Islet of Langerhans (tissue), 1 donor: ENCODE data around the gene ZBTB24.
A peak's percentile ranks its signal among the peaks of the same experiment; 100 is the strongest.

ENCODE experiments used
- FAIRE-seq: peaks from one replicate; lab custom pipeline; 2011; peaks lifted over from hg19 to GRCh38; lab: Jason Lieb, UNC

The ZBTB24 gene

DNA sequence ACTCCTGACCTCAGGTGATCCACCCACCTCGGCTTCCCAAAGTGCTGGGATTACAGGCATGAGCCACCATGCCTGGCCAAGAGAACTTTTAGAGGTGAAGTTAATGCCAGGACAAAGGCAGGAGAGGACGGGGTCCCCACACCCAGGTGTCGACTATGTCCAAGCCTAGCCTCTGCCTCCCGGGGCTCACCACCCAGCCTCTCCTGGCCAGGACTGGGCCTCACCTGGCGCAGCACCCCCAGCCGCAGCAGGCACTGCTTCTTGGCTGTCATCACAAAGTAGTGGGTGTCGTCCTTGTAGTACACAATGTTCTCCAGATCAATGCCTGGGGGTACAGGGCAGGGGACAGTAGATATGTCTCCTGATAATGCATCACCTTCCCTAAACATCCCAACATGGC, 31.6 kb downstream of the ZBTB24 start:
- no peak for FAIRE-seq

DNA sequence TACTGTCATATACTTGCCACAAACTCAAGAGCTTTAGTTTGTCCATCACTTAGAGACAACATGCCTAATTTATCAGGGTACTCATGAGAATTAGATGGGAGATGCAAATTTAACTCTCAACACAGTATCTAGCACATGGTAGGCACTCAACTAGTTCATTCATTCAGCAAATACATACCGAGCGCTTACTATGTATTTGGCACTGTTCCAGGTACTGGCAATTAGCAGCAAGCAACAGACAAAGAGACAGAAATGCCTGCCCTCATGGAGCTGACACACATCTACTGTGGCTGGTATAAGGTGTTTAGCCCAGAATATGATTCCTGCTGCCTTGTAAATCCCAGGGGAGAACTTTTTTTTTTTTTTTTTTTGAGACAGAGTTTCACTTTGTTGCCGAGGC, 32.2 kb downstream of the ZBTB24 start:
- FAIRE-seq = no peak

- FAIRE-seq = no peak
Observed at GRCh38 chr6:109449795-109450673, 33.0 kb downstream of the ZBTB24 start.

DNA sequence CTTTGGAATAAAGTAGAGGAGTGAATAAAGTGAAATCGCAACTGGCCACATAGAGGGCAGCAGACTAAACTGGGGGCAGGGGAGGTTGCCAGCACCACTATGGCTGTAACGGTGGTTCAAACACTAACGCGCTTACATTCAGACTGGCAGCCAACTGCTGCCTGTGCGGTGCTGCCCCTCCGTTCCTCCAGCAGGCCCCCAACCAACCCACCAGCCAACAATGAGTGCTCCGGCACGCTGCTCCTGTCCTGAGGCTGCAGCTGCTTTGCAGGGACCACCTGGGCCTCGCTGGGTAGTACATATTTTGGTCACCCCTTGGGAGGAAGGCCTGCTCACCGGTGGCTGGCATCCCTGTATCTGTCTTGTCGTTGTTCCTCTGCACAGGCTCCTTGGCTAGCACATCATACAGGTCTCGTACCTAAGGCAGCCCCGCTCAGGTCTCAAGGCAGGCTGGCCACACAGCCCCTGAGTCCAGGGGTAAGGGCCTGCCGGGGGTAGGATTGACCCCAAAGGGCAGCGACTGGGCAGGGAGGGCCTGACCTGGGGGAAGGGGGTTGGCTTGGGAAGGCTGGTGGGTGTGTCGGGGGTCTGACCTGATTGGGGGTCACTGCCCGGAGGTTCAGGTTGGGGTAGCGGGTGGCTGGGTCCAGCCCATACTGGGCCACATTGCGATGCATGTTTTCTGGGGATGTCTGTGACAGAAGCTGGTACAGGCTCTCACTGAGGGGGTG, 33.8 kb downstream of the ZBTB24 start:
- no peak for FAIRE-seq

DNA sequence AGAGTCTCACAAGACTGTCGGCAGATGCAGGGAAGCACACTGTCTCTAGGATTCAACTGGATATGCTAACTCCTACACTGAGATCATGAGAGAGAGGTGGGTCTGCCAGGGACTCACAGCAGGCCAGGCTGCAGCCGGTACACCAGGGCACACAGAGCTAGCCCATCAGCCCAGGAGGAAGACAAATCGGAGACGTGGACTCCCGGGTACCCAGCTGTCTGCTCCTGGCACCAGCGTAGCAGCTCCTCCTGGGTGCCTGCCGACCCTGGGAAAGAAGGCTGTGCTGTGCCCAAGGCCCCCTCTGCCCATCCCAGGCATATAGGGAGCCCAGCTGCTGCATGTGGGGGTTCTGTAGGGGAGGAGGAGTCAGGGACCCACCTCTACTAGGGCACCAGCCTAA, 34.4 kb downstream of the ZBTB24 start:
- FAIRE-seq = no peak

DNA sequence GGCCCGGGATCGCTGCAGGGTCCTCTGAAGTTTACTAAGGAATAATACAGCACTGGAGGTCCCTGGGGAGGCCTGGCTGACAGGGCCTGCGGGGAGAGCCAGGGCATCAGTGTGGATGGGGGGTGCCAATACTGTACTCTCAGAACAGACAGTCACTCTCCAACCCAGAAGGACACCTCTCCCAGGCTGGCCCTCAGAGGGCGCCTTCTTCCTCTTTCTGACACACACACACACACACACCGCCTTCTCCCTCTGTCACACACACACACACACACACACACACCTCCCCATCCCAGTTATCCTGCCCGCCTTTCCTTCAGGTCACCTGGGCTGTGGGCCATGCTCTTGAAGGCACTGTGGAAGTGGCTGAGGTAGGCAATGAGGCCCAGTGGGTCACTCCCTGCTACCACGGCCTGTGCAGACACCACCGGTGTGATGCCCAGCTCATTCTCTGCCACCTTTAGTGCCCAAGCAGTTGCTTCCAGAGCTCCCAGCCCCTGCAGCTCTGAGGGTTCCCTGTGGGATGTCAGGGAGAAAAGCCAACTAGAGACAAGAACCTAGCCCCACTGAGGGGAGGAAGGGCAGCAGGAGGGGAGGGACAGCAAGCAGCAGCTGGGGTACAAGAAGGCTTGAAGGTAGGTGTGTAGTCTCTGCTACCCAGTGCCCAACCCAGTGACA, 35.0 kb downstream of the ZBTB24 start:
- FAIRE-seq = no peak

GRCh38 chr6:109447087-109447486, 35.9 kb downstream of the ZBTB24 start:
- FAIRE-seq = no peak

DNA sequence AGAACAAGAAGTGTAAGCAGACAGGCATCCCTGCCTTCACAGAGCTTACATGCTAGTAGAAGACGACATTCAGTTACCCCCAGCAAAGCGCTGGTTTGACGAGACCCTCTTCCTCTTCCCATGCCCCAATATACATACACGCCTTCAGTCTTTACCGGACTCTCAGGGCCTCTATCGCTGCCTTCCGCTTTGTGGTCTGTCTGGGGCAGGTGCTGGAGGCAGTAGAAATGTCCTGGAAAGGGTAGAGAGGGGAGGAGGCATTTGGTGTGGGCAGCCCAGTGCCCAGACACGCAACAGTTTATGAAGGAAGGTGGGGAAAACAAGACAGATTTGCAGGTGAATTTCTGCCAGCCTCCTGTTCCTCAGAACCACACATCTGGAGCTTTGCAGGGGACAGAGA, 36.5 kb downstream of the ZBTB24 start:
- FAIRE-seq = no peak

GRCh38 chr6:109446072-109446471, 36.9 kb downstream of the ZBTB24 start:
- FAIRE-seq = no peak

- no peak for FAIRE-seq
Observed at GRCh38 chr6:109445382-109445781, 37.6 kb downstream of the ZBTB24 start.

DNA sequence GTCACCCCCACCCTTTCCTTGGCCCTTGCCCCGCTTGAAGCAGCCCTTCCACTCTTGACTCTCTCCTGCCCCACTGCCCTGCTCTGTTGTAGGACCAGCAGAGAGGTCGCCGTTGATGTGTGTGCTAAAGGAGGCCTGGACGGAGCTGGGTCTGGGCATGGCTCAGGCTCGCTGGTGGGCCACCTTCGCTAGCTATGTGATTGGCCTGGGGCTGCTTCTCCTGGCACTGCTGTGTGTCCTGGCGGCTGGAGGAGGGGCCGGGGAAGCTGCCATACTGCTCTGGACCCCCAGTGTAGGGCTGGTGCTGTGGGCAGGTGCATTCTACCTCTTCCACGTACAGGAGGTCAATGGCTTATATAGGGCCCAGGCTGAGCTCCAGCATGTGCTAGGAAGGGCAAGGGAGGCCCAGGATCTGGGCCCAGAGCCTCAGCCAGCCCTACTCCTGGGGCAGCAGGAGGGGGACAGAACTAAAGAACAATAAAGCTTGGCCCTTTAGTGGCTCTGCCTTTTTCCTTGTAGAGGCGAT, 39.5 kb downstream of the ZBTB24 start:
- no peak for FAIRE-seq

GRCh38 chr6:109442393-109442924, 40.6 kb downstream of the ZBTB24 start:
- FAIRE-seq = no peak

DNA sequence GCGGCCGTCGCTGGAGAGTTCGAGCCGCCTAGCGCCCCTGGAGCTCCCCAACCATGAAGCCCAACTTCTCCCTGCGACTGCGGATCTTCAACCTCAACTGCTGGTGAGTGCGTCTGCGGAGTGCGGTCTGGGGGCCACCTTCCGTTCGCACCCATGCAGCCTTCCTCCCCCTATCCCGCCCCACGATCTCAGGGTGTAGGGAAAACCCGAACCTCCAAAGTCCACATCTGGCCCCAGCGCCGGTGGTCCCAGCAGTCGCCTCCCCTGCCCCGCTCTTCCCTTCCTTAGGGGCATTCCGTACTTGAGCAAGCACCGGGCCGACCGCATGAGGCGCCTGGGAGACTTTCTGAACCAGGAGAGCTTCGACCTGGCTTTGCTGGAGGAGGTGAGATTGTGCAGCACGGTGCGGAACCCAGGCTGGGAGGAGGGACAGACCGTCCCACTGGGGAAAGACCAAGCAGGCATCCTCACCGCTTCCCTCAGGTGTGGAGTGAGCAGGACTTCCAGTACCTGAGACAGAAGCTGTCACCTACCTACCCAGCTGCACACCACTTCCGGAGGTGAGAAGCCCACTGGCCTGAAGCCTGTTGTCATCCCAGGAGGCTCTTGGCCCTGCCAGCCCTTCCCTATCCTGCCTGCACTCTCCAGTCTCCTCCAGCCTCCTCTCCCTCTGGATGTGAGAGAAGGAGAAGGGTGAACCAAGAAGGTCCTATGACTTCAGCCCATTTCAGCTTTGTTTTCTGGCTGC, 41.8 kb downstream of the ZBTB24 start:
- FAIRE-seq = no peak

DNA sequence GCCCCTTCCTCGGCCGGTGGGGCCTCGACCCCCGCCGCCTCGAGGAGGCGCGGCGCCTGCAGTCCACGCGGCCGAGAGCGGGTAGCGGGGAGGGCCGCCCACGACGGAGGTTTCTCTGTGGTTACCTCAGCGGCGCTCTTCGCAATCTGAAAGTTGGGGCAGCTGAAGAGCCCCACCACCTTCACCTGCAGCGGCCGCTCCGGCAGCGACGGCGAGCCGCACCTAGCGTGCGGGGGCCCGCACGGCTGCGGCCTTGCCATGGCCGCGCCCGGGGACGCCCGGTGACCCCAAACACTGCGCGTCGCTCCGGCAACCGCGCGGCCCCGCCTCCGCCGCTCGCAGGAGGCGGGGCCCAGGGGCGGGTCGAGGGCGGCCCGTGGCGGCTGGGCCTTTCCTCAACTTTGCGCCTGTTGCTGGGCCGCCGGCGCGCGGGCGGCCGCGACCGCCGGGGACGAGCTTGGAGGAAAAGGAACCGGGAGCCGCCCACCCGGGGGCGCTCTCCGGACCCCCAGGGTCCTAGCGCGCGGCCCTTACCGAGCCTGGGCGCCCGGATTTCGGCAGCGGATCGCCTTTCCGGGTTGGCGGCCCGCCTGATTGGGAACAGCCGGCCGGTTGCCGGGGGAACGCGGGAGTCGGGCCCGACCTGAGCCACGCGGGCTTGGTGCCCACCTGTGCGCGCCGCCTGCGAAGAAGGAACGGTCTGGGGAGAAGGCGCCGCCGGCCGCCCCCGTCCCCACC, 42.5 kb downstream of the ZBTB24 start, which contains the start of the genes PPIL6 and SMPD2:
Gene PPIL6 (minus strand): TSS at position 298 of the 738 bp plus-strand sequence. CDS start 38 bp downstream, at position 260.
Gene SMPD2 (plus strand): TSS at position 394 of the 738 bp plus-strand sequence. CDS start 398 bp downstream, outside the sequence.
- no peak for FAIRE-seq

- no peak for FAIRE-seq
Observed at GRCh38 chr6:109436041-109436440, 47.0 kb downstream of the ZBTB24 start.

DNA sequence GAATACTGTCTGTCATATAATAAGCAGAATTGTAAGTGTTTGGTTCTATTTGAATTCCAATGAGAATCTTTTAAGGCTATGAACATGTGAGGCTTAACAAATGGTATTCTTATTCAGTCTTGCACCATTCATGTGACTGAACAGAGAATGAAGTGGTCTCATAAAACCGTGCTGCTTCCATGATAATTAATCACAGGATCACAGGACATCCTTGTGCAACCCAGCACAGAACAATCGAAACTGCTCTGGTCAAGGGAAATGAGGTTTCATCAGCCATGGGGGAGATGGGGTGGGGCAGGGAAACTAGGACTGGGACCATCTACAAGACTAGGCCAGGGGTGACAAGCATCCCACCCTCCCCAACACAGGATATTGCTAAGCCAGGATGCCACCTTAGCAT, 48.6 kb downstream of the ZBTB24 start:
- no peak for FAIRE-seq

DNA sequence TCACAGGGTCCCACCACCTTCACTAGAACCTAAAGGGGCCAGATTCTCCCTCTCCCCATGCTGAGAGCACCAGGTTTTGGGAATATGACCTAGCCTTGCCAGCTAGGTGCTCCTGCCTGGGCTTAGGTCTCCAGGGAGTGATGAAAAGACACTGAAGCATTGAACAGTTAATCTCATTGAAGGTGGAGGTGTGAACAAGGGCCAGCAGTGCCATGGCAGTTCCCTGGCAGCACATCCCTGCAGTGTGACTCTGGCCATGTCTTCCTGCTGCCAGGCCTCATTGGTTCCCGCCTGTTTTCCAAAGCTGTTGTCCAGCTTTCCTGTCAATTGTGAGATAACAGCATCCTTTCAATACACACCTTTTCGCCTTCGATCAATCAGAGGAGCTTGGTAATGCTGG, 53.5 kb downstream of the ZBTB24 start:
- FAIRE-seq = no peak

GRCh38 chr6:109428889-109429477, 54.0 kb downstream of the ZBTB24 start:
- no peak for FAIRE-seq

DNA sequence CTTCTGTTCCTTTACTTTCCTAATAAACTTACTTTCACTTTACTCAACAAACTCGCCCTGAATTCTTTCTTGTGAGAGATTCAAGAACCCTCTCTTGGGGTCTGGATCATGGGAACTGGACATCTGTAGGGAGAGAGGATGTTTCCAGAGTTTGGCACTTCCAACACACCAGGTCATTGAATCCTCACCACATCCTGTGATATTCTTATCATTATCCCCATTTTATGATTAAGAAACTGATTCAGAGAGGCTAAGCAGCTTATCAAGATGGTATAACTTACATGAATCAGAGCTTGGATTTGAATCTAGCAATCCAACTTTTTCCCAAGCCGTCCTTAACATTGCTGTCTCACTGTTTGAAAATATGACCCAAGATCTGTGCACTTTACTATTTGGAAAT, 58.1 kb downstream of the ZBTB24 start:
- no peak for FAIRE-seq

DNA sequence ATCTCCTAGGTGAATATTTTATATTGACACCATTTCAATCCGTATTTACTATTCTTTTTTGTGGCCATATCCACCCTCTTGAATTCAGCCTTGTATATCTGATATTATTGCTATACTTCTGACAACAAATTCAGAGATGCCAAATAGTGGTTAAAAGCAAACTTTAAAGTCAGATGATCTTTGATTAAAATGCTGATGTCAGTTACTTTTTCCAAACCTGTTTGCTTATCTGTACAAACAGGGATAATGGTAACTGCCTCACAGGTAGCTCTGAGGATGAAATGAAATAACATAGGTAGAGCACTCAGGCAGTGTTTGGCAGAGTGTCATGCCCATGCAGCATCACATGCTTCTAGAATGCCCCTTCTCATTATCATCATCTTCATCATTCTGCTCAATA, 61.8 kb downstream of the ZBTB24 start:
- FAIRE-seq = peak; percentile 30
